Esophagus squamous epithelium (tissue), 4 donors: ENCODE measurements around the gene MPND.

Experiments used
- POLR2A ChIP-seq, 4 donors: fragments of 450-650 bp; IDR thresholded peaks; one replicate each; pipeline ENCODE4 v1.6.1; 2017; ENCODE audit warnings: antibody characterized with exemption in 4 of 4, mild to moderate bottlenecking in 4 of 4, moderate library complexity in 3 of 4
- TF ChIP-seq, protein P1 (sequence below), 6 experiments: fragments of 450-650 bp in 4 of 6; fragments of 200-600 bp in 2 of 6; sonication (generic) in 2 of 6; IDR thresholded peaks; one replicate each; pipeline ENCODE4 v1.5.1; 2016 to 2019; ENCODE audit warnings: antibody characterized with exemption in 6 of 6, mild to moderate bottlenecking in 4 of 6, moderate library complexity in 4 of 6

GRCh38 chr19:4362101-4362828, 18.9 kb downstream of the MPND start:
- TF ChIP-seq, protein P1, sequence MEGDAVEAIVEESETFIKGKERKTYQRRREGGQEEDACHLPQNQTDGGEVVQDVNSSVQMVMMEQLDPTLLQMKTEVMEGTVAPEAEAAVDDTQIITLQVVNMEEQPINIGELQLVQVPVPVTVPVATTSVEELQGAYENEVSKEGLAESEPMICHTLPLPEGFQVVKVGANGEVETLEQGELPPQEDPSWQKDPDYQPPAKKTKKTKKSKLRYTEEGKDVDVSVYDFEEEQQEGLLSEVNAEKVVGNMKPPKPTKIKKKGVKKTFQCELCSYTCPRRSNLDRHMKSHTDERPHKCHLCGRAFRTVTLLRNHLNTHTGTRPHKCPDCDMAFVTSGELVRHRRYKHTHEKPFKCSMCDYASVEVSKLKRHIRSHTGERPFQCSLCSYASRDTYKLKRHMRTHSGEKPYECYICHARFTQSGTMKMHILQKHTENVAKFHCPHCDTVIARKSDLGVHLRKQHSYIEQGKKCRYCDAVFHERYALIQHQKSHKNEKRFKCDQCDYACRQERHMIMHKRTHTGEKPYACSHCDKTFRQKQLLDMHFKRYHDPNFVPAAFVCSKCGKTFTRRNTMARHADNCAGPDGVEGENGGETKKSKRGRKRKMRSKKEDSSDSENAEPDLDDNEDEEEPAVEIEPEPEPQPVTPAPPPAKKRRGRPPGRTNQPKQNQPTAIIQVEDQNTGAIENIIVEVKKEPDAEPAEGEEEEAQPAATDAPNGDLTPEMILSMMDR (IDR thresholded peaks at IDR 0.05) = no peak
- no peak for TF ChIP-seq POLR2A (IDR thresholded peaks at IDR 0.05)
